ENCODE results near the gene TRIM66. TPM values are rescaled to one million over a fixed set of nuclear protein-coding genes. Genes with fewer than 3 reads are reported as not detected.

The TRIM66 gene
- polyA plus RNA-seq, 2 of the 4 experiments (the other 2 are of a cell fraction), result 2.5 to 9.8 TPM

GRCh38 chr11:8709002-8709672 is 26.7 kb upstream of the TRIM66 start:
- ATAC-seq (no peak), DNase-seq (ENCODE audit: low read depth in 1 of 2, low spot score in 1 of 2) (no peak), FAIRE-seq (no peak)
- ChIA-PET CTCF (interaction anchor here (1.3 to 2.7 kb wide), 3 partner anchors 9 to 12 kb away, joined by 3 to 12 read pairs (median 10); no protein-coding TSS in a partner anchor), POLR2A (interaction anchor here (0.5 to 1.0 kb wide), 2 partner anchors 10 to 27 kb away, joined by 3 to 4 read pairs; partner anchors contain the start of genes RPL27A and TRIM66)
- Histone ChIP-seq H3K9me3 (no peaks in the 10 kb centered on the region), H3K27ac (no peak overlapping the region), H3K4me3 (no peak overlapping the region), H3K4me2 (no peak overlapping the region), H3K4me1 (no peaks in the 10 kb centered on the region)
- TF ChIP-seq SMC3 (IDR thresholded peaks at IDR 0.05), result no peak
- no peak for TF ChIP-seq ZSCAN20 (CRISPR knock-in tag; IDR thresholded peaks at IDR 0.05)
- TF ChIP-seq KDM1A (IDR thresholded peaks at IDR 0.05; ENCODE audit: low read depth), result no peak
- TF ChIP-seq ESRRA (IDR thresholded peaks at IDR 0.05; ENCODE audit: borderline replicate concordance, low read length), result no peak
- no peak for TF ChIP-seq ZC3H11A (IDR thresholded peaks at IDR 0.05)
- no peak for TF ChIP-seq PHF8 (IDR thresholded peaks at IDR 0.05; ENCODE audit: borderline replicate concordance, low read depth)
- no peak for TF ChIP-seq CHD4 (IDR thresholded peaks at IDR 0.05; ENCODE audit: borderline replicate concordance)
- TF ChIP-seq RARB (CRISPR knock-in tag; IDR thresholded peaks at IDR 0.05), result no peak
- TF ChIP-seq FOXS1 (CRISPR knock-in tag; IDR thresholded peaks at IDR 0.05), result no peak
- no peak for TF ChIP-seq MAX (IDR thresholded peaks at IDR 0.05)
- TF ChIP-seq FOSB (CRISPR knock-in tag; IDR thresholded peaks at IDR 0.05), result no peak
- no peak for TF ChIP-seq CHD2 (IDR thresholded peaks at IDR 0.05; ENCODE audit: low read length, partially characterized antibody)
- no peak for TF ChIP-seq RCOR1 (IDR thresholded peaks at IDR 0.05; ENCODE audit: low read depth, low read length)
- no peak for TF ChIP-seq HEYL (CRISPR knock-in tag; IDR thresholded peaks at IDR 0.05)
- TF ChIP-seq, protein P1, sequence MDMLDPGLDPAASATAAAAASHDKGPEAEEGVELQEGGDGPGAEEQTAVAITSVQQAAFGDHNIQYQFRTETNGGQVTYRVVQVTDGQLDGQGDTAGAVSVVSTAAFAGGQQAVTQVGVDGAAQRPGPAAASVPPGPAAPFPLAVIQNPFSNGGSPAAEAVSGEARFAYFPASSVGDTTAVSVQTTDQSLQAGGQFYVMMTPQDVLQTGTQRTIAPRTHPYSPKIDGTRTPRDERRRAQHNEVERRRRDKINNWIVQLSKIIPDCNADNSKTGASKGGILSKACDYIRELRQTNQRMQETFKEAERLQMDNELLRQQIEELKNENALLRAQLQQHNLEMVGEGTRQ (IDR thresholded peaks at IDR 0.05), result no peak
- TF ChIP-seq, protein P2, sequence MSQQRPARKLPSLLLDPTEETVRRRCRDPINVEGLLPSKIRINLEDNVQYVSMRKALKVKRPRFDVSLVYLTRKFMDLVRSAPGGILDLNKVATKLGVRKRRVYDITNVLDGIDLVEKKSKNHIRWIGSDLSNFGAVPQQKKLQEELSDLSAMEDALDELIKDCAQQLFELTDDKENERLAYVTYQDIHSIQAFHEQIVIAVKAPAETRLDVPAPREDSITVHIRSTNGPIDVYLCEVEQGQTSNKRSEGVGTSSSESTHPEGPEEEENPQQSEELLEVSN (IDR thresholded peaks at IDR 0.05; ENCODE audit: borderline replicate concordance, low read depth), result no peak
- TF ChIP-seq, protein P3, sequence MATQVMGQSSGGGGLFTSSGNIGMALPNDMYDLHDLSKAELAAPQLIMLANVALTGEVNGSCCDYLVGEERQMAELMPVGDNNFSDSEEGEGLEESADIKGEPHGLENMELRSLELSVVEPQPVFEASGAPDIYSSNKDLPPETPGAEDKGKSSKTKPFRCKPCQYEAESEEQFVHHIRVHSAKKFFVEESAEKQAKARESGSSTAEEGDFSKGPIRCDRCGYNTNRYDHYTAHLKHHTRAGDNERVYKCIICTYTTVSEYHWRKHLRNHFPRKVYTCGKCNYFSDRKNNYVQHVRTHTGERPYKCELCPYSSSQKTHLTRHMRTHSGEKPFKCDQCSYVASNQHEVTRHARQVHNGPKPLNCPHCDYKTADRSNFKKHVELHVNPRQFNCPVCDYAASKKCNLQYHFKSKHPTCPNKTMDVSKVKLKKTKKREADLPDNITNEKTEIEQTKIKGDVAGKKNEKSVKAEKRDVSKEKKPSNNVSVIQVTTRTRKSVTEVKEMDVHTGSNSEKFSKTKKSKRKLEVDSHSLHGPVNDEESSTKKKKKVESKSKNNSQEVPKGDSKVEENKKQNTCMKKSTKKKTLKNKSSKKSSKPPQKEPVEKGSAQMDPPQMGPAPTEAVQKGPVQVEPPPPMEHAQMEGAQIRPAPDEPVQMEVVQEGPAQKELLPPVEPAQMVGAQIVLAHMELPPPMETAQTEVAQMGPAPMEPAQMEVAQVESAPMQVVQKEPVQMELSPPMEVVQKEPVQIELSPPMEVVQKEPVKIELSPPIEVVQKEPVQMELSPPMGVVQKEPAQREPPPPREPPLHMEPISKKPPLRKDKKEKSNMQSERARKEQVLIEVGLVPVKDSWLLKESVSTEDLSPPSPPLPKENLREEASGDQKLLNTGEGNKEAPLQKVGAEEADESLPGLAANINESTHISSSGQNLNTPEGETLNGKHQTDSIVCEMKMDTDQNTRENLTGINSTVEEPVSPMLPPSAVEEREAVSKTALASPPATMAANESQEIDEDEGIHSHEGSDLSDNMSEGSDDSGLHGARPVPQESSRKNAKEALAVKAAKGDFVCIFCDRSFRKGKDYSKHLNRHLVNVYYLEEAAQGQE (IDR thresholded peaks at IDR 0.05), result no peak
- 82% methylated on average over 12 of the region's 12 CpGs for WGBS (ENCODE audit: missing lambda C conversion rate)

DNA sequence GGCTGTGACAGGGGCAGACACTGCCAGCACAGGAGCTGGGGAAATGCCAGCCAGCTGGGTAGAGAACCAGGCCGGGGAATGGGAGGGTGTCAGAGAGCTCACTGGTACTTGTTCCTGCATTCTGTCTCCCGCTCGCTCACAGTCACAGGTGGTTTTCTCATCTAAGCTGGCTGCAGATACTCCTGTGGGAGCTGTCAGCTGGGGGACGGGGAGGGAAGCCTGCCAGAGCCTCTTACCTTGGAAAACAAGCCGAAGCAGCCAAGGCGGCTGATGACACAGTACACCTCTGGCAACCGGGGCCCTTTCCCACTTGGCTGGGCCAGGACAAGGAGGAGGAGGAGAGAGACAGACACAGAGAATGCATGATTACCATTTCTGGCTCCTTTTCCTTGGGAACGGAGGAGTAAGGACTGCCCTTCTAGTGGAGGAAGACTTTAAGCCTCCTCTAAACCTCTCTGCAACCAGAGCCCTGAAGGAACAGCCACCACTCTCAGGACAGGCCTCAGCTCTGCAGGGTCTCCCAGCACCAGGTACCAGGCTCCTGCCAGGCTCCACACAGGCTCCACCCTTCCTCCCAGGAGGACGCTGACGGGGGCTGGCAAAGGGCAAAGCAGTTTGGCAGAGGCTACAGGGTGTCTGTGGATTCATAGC is 25.2 kb upstream of the TRIM66 start:
- ATAC-seq (no peak), FAIRE-seq (no peak), DNase-seq (ENCODE audit: low read depth in 1 of 2, low spot score in 1 of 2) (no peak)
- ChIA-PET CTCF (interaction anchor here (0.8 to 2.7 kb wide), 4 partner anchors 10 to 106 kb away, joined by 4 to 12 read pairs (median 7); no protein-coding TSS in a partner anchor), POLR2A (no interaction called here)
- WGBS (ENCODE audit: missing lambda C conversion rate), result 91% methylated on average over 10 of the region's 10 CpGs
- Histone ChIP-seq H3K4me1 (no peaks in the 10 kb centered on the region), H3K27ac (no peak overlapping the region; a peak in 1 of 6 replicates), H3K4me3 (no peak overlapping the region), H3K4me2 (no peak overlapping the region), H3K9me3 (no peaks in the 10 kb centered on the region)
- TF ChIP-seq, protein P4, sequence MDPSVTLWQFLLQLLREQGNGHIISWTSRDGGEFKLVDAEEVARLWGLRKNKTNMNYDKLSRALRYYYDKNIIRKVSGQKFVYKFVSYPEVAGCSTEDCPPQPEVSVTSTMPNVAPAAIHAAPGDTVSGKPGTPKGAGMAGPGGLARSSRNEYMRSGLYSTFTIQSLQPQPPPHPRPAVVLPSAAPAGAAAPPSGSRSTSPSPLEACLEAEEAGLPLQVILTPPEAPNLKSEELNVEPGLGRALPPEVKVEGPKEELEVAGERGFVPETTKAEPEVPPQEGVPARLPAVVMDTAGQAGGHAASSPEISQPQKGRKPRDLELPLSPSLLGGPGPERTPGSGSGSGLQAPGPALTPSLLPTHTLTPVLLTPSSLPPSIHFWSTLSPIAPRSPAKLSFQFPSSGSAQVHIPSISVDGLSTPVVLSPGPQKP (IDR thresholded peaks at IDR 0.05; ENCODE audit: low read depth, low read length), result no peak
- TF ChIP-seq TFCP2L1 (CRISPR knock-in tag; IDR thresholded peaks at IDR 0.05) (no peak), MAX (IDR thresholded peaks at IDR 0.05) (no peak), CEBPB (IDR thresholded peaks at IDR 0.05) (no peak), PHF8 (IDR thresholded peaks at IDR 0.05; ENCODE audit: borderline replicate concordance, low read depth) (no peak), HOXA7 (CRISPR knock-in tag; IDR thresholded peaks at IDR 0.05) (no peak), RFX5 (IDR thresholded peaks at IDR 0.05) (no peak), SREBF2 (IDR thresholded peaks at IDR 0.05) (no peak), CBX2 (IDR thresholded peaks at IDR 0.05; ENCODE audit: borderline replicate concordance, low read depth) (no peak), NPAS2 (CRISPR knock-in tag; IDR thresholded peaks at IDR 0.05; ENCODE audit: borderline replicate concordance) (no peak), FOSL2 (IDR thresholded peaks at IDR 0.05) (no peak), FOSL2 (CRISPR knock-in tag; IDR thresholded peaks at IDR 0.05) (no peak), FOXS1 (CRISPR knock-in tag; IDR thresholded peaks at IDR 0.05) (no peak)
- TF ChIP-seq, protein P5, sequence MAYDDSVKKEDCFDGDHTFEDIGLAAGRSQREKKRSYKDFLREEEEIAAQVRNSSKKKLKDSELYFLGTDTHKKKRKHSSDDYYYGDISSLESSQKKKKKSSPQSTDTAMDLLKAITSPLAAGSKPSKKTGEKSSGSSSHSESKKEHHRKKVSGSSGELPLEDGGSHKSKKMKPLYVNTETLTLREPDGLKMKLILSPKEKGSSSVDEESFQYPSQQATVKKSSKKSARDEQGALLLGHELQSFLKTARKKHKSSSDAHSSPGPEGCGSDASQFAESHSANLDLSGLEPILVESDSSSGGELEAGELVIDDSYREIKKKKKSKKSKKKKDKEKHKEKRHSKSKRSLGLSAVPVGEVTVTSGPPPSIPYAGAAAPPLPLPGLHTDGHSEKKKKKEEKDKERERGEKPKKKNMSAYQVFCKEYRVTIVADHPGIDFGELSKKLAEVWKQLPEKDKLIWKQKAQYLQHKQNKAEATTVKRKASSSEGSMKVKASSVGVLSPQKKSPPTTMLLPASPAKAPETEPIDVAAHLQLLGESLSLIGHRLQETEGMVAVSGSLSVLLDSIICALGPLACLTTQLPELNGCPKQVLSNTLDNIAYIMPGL (CRISPR knock-in tag; IDR thresholded peaks at IDR 0.05; ENCODE audit: borderline replicate concordance), result no peak
